ENCODE results near the gene UPF3A. TPM values are rescaled to one million over a fixed set of nuclear protein-coding genes. Genes with fewer than 3 reads are reported as not detected.

Gene UPF3A
- total and polyA plus RNA-seq, 2 experiments from 2014 or later = 45.0 to 174 TPM

DNA sequence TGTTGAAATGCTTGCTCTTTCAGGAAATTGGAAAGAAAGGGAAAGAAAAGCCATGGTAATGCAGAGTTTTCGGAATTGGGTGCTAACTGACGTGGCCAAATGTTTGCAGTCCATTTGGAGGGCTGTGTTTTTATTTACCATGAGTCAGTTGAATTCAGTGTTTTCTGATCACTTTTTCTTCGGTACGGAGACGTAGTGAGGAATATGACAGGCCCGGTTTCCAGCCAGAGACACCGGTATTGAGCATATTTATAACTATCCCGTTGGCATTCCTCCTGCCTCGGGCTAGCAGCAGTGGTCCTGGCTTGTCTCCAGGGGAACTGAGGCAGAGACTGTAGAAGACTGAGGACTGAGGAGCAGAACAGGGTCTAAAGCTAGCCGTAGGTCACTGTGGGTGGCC, 45.7 kb upstream of the UPF3A start:
- H3K36me3 Mint-ChIP-seq (ENCODE audit: low read depth) = peaks cover 49% of the 10 kb centered on the region
- H3K4me3 Mint-ChIP-seq = peak overlapping the region; percentile 93
- Histone ChIP-seq H3K27ac (ENCODE audit: low read depth) (no peak overlapping the region), H4K20me1 (replicated peaks; ENCODE audit: insufficient read depth) (peaks cover 14% of the 10 kb centered on the region), H3K4me1 (ENCODE audit: insufficient read depth) (peaks cover 21% of the 10 kb centered on the region), H2AFZ (no peak overlapping the region), H3F3A (replicated peaks; ENCODE audit: low read depth) (no peaks in the 10 kb centered on the region; the same call in 1 of the 2 replicates), H3K9me2 (ENCODE audit: insufficient read depth) (no peaks in the 10 kb centered on the region), H3K36me3 (ENCODE audit: insufficient read depth) (peaks cover 34% of the 10 kb centered on the region), H3K4me3 (peak overlapping the region; percentile 60), H3K27me3 (ENCODE audit: insufficient read depth) (no peaks in the 10 kb centered on the region), H3K79me2 (replicated peaks; ENCODE audit: insufficient read depth) (peaks cover 36% of the 10 kb centered on the region), H3K4me2 (peak overlapping the region; percentile 79)
- H3K4me1 Mint-ChIP-seq = peaks cover 36% of the 10 kb centered on the region
- no peak for TF ChIP-seq ZNF331 (CRISPR knock-in tag; IDR thresholded peaks at IDR 0.05; ENCODE audit: low read depth)
- no peak for TF ChIP-seq EZH2phosphoT487 (IDR thresholded peaks at IDR 0.05; ENCODE audit: unreplicated experiment)
- TF ChIP-seq, protein P1, sequence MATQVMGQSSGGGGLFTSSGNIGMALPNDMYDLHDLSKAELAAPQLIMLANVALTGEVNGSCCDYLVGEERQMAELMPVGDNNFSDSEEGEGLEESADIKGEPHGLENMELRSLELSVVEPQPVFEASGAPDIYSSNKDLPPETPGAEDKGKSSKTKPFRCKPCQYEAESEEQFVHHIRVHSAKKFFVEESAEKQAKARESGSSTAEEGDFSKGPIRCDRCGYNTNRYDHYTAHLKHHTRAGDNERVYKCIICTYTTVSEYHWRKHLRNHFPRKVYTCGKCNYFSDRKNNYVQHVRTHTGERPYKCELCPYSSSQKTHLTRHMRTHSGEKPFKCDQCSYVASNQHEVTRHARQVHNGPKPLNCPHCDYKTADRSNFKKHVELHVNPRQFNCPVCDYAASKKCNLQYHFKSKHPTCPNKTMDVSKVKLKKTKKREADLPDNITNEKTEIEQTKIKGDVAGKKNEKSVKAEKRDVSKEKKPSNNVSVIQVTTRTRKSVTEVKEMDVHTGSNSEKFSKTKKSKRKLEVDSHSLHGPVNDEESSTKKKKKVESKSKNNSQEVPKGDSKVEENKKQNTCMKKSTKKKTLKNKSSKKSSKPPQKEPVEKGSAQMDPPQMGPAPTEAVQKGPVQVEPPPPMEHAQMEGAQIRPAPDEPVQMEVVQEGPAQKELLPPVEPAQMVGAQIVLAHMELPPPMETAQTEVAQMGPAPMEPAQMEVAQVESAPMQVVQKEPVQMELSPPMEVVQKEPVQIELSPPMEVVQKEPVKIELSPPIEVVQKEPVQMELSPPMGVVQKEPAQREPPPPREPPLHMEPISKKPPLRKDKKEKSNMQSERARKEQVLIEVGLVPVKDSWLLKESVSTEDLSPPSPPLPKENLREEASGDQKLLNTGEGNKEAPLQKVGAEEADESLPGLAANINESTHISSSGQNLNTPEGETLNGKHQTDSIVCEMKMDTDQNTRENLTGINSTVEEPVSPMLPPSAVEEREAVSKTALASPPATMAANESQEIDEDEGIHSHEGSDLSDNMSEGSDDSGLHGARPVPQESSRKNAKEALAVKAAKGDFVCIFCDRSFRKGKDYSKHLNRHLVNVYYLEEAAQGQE (IDR thresholded peaks at IDR 0.05; ENCODE audit: unreplicated experiment) = no peak
- no peak for TF ChIP-seq NANOG (IDR thresholded peaks at IDR 0.05; ENCODE audit: borderline replicate concordance)
- TF ChIP-seq, protein P2, sequence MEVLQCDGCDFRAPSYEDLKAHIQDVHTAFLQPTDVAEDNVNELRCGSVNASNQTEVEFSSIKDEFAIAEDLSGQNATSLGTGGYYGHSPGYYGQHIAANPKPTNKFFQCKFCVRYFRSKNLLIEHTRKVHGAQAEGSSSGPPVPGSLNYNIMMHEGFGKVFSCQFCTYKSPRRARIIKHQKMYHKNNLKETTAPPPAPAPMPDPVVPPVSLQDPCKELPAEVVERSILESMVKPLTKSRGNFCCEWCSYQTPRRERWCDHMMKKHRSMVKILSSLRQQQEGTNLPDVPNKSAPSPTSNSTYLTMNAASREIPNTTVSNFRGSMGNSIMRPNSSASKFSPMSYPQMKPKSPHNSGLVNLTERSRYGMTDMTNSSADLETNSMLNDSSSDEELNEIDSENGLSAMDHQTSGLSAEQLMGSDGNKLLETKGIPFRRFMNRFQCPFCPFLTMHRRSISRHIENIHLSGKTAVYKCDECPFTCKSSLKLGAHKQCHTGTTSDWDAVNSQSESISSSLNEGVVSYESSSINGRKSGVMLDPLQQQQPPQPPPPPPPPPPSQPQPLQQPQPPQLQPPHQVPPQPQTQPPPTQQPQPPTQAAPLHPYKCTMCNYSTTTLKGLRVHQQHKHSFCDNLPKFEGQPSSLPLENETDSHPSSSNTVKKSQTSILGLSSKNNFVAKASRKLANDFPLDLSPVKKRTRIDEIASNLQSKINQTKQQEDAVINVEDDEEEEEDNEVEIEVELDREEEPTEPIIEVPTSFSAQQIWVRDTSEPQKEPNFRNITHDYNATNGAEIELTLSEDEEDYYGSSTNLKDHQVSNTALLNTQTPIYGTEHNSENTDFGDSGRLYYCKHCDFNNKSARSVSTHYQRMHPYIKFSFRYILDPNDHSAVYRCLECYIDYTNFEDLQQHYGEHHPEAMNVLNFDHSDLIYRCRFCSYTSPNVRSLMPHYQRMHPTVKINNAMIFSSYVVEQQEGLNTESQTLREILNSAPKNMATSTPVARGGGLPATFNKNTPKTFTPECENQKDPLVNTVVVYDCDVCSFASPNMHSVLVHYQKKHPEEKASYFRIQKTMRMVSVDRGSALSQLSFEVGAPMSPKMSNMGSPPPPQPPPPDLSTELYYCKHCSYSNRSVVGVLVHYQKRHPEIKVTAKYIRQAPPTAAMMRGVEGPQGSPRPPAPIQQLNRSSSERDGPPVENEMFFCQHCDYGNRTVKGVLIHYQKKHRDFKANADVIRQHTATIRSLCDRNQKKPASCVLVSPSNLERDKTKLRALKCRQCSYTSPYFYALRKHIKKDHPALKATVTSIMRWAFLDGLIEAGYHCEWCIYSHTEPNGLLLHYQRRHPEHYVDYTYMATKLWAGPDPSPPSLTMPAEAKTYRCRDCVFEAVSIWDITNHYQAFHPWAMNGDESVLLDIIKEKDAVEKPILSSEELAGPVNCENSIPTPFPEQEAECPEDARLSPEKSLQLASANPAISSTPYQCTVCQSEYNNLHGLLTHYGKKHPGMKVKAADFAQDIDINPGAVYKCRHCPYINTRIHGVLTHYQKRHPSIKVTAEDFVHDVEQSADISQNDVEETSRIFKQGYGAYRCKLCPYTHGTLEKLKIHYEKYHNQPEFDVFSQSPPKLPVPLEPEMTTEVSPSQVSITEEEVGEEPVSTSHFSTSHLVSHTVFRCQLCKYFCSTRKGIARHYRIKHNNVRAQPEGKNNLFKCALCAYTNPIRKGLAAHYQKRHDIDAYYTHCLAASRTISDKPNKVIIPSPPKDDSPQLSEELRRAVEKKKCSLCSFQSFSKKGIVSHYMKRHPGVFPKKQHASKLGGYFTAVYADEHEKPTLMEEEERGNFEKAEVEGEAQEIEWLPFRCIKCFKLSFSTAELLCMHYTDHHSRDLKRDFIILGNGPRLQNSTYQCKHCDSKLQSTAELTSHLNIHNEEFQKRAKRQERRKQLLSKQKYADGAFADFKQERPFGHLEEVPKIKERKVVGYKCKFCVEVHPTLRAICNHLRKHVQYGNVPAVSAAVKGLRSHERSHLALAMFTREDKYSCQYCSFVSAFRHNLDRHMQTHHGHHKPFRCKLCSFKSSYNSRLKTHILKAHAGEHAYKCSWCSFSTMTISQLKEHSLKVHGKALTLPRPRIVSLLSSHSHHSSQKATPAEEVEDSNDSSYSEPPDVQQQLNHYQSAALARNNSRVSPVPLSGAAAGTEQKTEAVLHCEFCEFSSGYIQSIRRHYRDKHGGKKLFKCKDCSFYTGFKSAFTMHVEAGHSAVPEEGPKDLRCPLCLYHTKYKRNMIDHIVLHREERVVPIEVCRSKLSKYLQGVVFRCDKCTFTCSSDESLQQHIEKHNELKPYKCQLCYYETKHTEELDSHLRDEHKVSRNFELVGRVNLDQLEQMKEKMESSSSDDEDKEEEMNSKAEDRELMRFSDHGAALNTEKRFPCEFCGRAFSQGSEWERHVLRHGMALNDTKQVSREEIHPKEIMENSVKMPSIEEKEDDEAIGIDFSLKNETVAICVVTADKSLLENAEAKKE (CRISPR knock-in tag; IDR thresholded peaks at IDR 0.05) = no peak
- TF ChIP-seq CREB1 (CRISPR knock-in tag; IDR thresholded peaks at IDR 0.05; ENCODE audit: low read depth) = no peak
- TF ChIP-seq STAT1 (IDR thresholded peaks at IDR 0.05; ENCODE audit: unreplicated experiment) = no peak
- TF ChIP-seq, protein P3, sequence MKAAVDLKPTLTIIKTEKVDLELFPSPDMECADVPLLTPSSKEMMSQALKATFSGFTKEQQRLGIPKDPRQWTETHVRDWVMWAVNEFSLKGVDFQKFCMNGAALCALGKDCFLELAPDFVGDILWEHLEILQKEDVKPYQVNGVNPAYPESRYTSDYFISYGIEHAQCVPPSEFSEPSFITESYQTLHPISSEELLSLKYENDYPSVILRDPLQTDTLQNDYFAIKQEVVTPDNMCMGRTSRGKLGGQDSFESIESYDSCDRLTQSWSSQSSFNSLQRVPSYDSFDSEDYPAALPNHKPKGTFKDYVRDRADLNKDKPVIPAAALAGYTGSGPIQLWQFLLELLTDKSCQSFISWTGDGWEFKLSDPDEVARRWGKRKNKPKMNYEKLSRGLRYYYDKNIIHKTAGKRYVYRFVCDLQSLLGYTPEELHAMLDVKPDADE (IDR thresholded peaks at IDR 0.05) = no peak
- no peak for TF ChIP-seq ZNF114 (CRISPR knock-in tag; IDR thresholded peaks at IDR 0.05)
- no peak for TF ChIP-seq EZH2 (IDR thresholded peaks at IDR 0.05; ENCODE audit: low read depth, unreplicated experiment)
- peaks cover 3% of the 10 kb centered on the region for H3K27me3 Mint-ChIP-seq (ENCODE audit: insufficient read depth, low read depth, poor library complexity)
- DNase-seq (ENCODE audit: low spot score) = no peak
- no peak for ATAC-seq
- peaks cover 4% of the 10 kb centered on the region; the same call in 2 of the 3 replicates for H3K9me3 Mint-ChIP-seq
- H3K27ac Mint-ChIP-seq = peak overlapping the region; percentile 78
